K562 (cell line): ENCODE measurements around the gene OR2V2. TPM values are rescaled to one million over a fixed set of nuclear protein-coding genes. Genes with fewer than 3 reads are reported as not detected.

Source experiments
- ATAC-seq: fragments of 200-7000 bp; cut with Tn5 transposase; 3 replicates; pipeline ENCODE4 v1.9.1; 2020; ENCODE audit warnings: moderate library complexity
- BruUV-seq: library from RNA; stranded (reverse); fragments of 400-500 nt; replicated peaks from 2 replicates; lab custom pipeline; 2021; lab: Mats Ljungman, UMichigan
- CTCF ChIA-PET: fragments of 300-600 bp; formaldehyde crosslinking; extraction: SDS; loops from one replicate; lab custom pipeline; 2021; ENCODE audit warnings: low intra/inter-chr PET ratio; lab: Yijun Ruan, JAX
- POLR2A ChIA-PET: fragments of 300-600, 350-650 bp; sonication (Branson Sonifier 250); formaldehyde crosslinking; extraction: SDS; loops from one replicate; lab custom pipeline; 2021; ENCODE audit warnings: antibody characterized with exemption, inconsistent platforms; lab: Yijun Ruan, JAX
- DNase-seq, 4 experiments: peaks; one replicate each; pipeline versions ENCODE4 v3.0.0 to v3.0.0-alpha.2; 2011 to 2018; ENCODE audit warnings: low spot score in 3 of 4, mixed read lengths in 3 of 4; ENCODE audit errors: extremely low read depth in 1 of 4
- FAIRE-seq: peaks from 2 replicates; lab custom pipeline; 2011; peaks lifted over from hg19 to GRCh38; lab: Jason Lieb, UNC
- H2AFZ ChIP-seq: 2 replicates; pipeline ENCODE4 v1.6.0; 2011; ENCODE audit warnings: low read depth, low read length, control low read depth, inconsistent platforms
- H3K27ac ChIP-seq: fragments of 200-600 bp; 3 replicates; pipeline ENCODE4 v1.8.0; 2011; ENCODE audit warnings: low read depth, mild to moderate bottlenecking, control low read depth, inconsistent platforms, low read length, moderate library complexity, mixed read lengths; ENCODE audit errors: extremely low read depth
- H3K27me3 ChIP-seq, 2 experiments: fragments of 300-600 bp in 1 of 2; 2 replicates in 1 of 2; 3 replicates in 1 of 2; pipeline versions ENCODE4 v1.6.0 to v1.8.0; 2011; ENCODE audit warnings: inconsistent platforms in 2 of 2, low read length in 2 of 2, mild to moderate bottlenecking in 1 of 2, mixed read lengths in 1 of 2, moderate library complexity in 1 of 2; ENCODE audit not compliant: control insufficient read depth in 2 of 2, insufficient read depth in 2 of 2
- H3K36me3 ChIP-seq: fragments of 300-600 bp; 3 replicates; pipeline ENCODE4 v1.8.0; 2011; ENCODE audit warnings: mild to moderate bottlenecking, low read length, inconsistent platforms; ENCODE audit not compliant: control insufficient read depth, insufficient read depth
- H3K4me1 ChIP-seq, 2 experiments: fragments of 200-600 bp in 1 of 2; replicated peaks in 1 of 2; 2 replicates in 1 of 2; 3 replicates in 1 of 2; pipeline versions ENCODE4 v1.5.1 to v1.8.0; 2011; ENCODE audit warnings: inconsistent platforms in 2 of 2, low read length in 2 of 2, mild to moderate bottlenecking in 1 of 2, mixed read lengths in 1 of 2, moderate library complexity in 1 of 2; ENCODE audit not compliant: control insufficient read depth in 2 of 2, insufficient read depth in 2 of 2
- H3K4me2 ChIP-seq: 2 replicates; pipeline ENCODE4 v1.6.1; 2011; ENCODE audit warnings: low read length, control low read depth, inconsistent platforms, mixed read lengths; ENCODE audit not compliant: insufficient read depth
- H3K4me3 ChIP-seq: fragments of 200-600 bp; sonication (generic), shearing (Covaris generic); 2 replicates; pipeline ENCODE4 v1.5.1; 2016; ENCODE audit warnings: control low read depth, inconsistent platforms
- H3K79me2 ChIP-seq: fragments of 200-600 bp; 3 replicates; pipeline ENCODE4 v1.8.0; 2011; ENCODE audit warnings: low read length, inconsistent platforms; ENCODE audit not compliant: control insufficient read depth, insufficient read depth
- H3K9ac ChIP-seq, 2 experiments: 2 replicates each; pipeline versions ENCODE4 v1.6.0 to v1.6.1; 2011; ENCODE audit warnings: low read depth in 2 of 2, low read length in 2 of 2, control low read depth in 1 of 2, inconsistent platforms in 1 of 2, mild to moderate bottlenecking in 1 of 2, mixed read lengths in 1 of 2; ENCODE audit not compliant: insufficient read depth in 1 of 2
- H3K9me1 ChIP-seq: one replicate; pipeline ENCODE4 v1.6.0; 2011; ENCODE audit warnings: inconsistent platforms, mild to moderate bottlenecking, low read length, moderate library complexity; ENCODE audit not compliant: control insufficient read depth, insufficient read depth
- H3K9me3 ChIP-seq: replicated peaks from 2 replicates; pipeline ENCODE4 v1.5.1; 2011; ENCODE audit warnings: low read depth, low read length, inconsistent platforms; ENCODE audit not compliant: control insufficient read depth, insufficient read depth
- H4K20me1 ChIP-seq: replicated peaks from 2 replicates; pipeline ENCODE4 v1.6.1; 2011; ENCODE audit warnings: low read length, inconsistent platforms, mixed read lengths; ENCODE audit not compliant: control insufficient read depth, insufficient read depth
- AFF1 ChIP-seq, 2 experiments: fragments of 450-650 bp; IDR thresholded peaks; 2 replicates each; pipeline ENCODE4 v1.6.1; 2018; ENCODE audit warnings: mild to moderate bottlenecking in 2 of 2, low read depth in 1 of 2; ENCODE audit not compliant: partially characterized antibody in 2 of 2
- HIVEP1 ChIP-seq: fragments of 250-450 bp; sonication (Bioruptor Pico); IDR thresholded peaks from 2 replicates; pipeline ENCODE4 v1.4.0; 2020; ENCODE audit warnings: mild to moderate bottlenecking
- KAT7 ChIP-seq: sonication (generic); formaldehyde crosslinking; IDR thresholded peaks from 2 replicates; pipeline ENCODE4 v1.8.0; 2022; ENCODE audit warnings: missing genetic modification reagents, mild to moderate bottlenecking, borderline replicate concordance
- KDM4B ChIP-seq, 2 experiments: fragments of 450-650 bp in 1 of 2; sonication (generic) in 1 of 2; IDR thresholded peaks; 2 replicates each; pipeline ENCODE4 v1.6.1; 2016 to 2017; ENCODE audit warnings: borderline replicate concordance in 2 of 2, antibody characterized with exemption in 1 of 2, low read depth in 1 of 2, mild to moderate bottlenecking in 1 of 2
- NR1H2 ChIP-seq: sonication (generic); formaldehyde crosslinking; IDR thresholded peaks from 2 replicates; pipeline ENCODE4 v1.4.0; 2020; ENCODE audit warnings: mild to moderate bottlenecking, missing genetic modification reagents
- RBFOX2 ChIP-seq: fragments of 200-400 bp; formaldehyde crosslinking; IDR thresholded peaks from 2 replicates; pipeline ENCODE4 v1.6.1; 2017; ENCODE audit warnings: low read depth, mild to moderate bottlenecking, low read length, moderate library complexity
- ZBTB40 ChIP-seq, 2 experiments: fragments of 450-650 bp in 1 of 2; sonication (generic) in 1 of 2; formaldehyde crosslinking in 1 of 2; IDR thresholded peaks; 2 replicates each; pipeline versions ENCODE4 v1.7.1 to v1.9.0; 2016 to 2022; ENCODE audit warnings: inconsistent platforms in 1 of 2, mild to moderate bottlenecking in 1 of 2, missing genetic modification reagents in 1 of 2
- ZNF143 ChIP-seq: sonication (generic); formaldehyde crosslinking; IDR thresholded peaks from 2 replicates; pipeline ENCODE4 v1.9.0; 2022; ENCODE audit warnings: mild to moderate bottlenecking, missing genetic modification reagents
- WGBS: fragments of 100-300 bp; shearing (Covaris generic); methylation state at CpG from one replicate; pipeline ENCODE4 v1.1.6; 2016; ENCODE audit warnings: low coverage, mixed read lengths; ENCODE audit not compliant: insufficient coverage; ENCODE audit errors: missing lambda C conversion rate; 5-methylcytosine and 5-hydroxymethylcytosine counted together
- in situ Hi-C: fragments of 300-500 bp; cut with MboI; formaldehyde crosslinking; loops from 4 replicates; pipeline ENCODE4 v1.15.0; 2018; ENCODE audit warnings: inconsistent platforms, mixed read lengths
- intact Hi-C: fragments of 100-400 bp; cut with micrococcal nuclease; formaldehyde crosslinking; loops from 2 replicates; pipeline ENCODE4 v1.14.2; 2022
- polyA plus RNA-seq, 8 experiments: library from polyadenylated mRNA; depleted of rRNA in 4 of 8; stranded (reverse) in 5 of 8; unstranded in 3 of 8; fragments of >200 nt; fragmentation: Nextera tagmentation in 2 of 8; fragmentation: Illumina TruSeq in 1 of 8; extraction: Ambion mirVana in 2 of 8; extraction: Trizol in 1 of 8; gene quantifications; 2 replicates each; pipeline versions ENCODE4 v1.2.1 to v1.2.3, GENCODE V29; 2011 to 2014; ENCODE audit warnings: inconsistent platforms in 1 of 8, missing spikeins in 1 of 8
- total RNA-seq, 7 experiments: library from RNA; depleted of rRNA in 6 of 7; stranded (reverse); fragments of >200 nt in 6 of 7; fragmentation: Illumina TruSeq in 2 of 7; extraction: Trizol in 2 of 7; gene quantifications; 2 replicates each; pipeline versions ENCODE4 v1.2.1 to v1.2.3, GENCODE V29; 2011 to 2021; ENCODE audit warnings: low replicate concordance in 1 of 7

The OR2V2 gene
- total and polyA plus RNA-seq, 9 of the 15 experiments (the other 6 are each of a cell fraction or from before 2014, with no cell fraction given) = 0.01 TPM; not detected in 8

- H3K9me1 ChIP-seq = no peaks in the 10 kb centered on the region
- H3K4me1 ChIP-seq = peaks cover 30 to 49% of the 10 kb centered on the region in 2 experiments; a peak in 4 of 5 replicates
- peaks cover 1% of the 10 kb centered on the region; the same call in 2 of the 3 replicates for H3K79me2 ChIP-seq
- BruUV-seq = no TSS peak
- H3K4me2 ChIP-seq = no peak overlapping the region
- H3K27me3 ChIP-seq = no peaks in the 10 kb centered on the region
- H3K36me3 ChIP-seq = no peaks in the 10 kb centered on the region; the same call in 2 of the 3 replicates
- intact Hi-C loops (no loop called here), in situ Hi-C loops (no loop called here)
- WGBS = 65% methylated on average over 12 of the region's 12 CpGs
- POLR2A ChIA-PET = interaction anchor here (0.7 to 2.1 kb wide), 3 partner anchors 9 to 58 kb away, joined by 3 to 7 read pairs (median 4); no protein-coding TSS in a partner anchor
- no peak overlapping the region for H3K27ac ChIP-seq
- H3K4me3 ChIP-seq = no peak overlapping the region
- H3K9me3 ChIP-seq = no peaks in the 10 kb centered on the region
- no peaks in the 10 kb centered on the region for H4K20me1 ChIP-seq
- no peak overlapping the region for H2AFZ ChIP-seq
- no peak overlapping the region for H3K9ac ChIP-seq
- DNase-seq (no peak), ATAC-seq (no peak), FAIRE-seq (no peak)
- CTCF ChIA-PET = no interaction called here
- TF ChIP-seq NR1H2 (CRISPR knock-in tag) = no peak
- no peak for TF ChIP-seq HIVEP1 (CRISPR knock-in tag)
- no peak for TF ChIP-seq KDM4B (IDR thresholded peaks at IDR 0.05; ENCODE audit: borderline replicate concordance in 2 of 2, low read depth in 1 of 2)
- TF ChIP-seq AFF1 (IDR thresholded peaks at IDR 0.05; ENCODE audit: low read depth in 1 of 2, partially characterized antibody in 2 of 2) = no peak
- TF ChIP-seq KAT7 (CRISPR knock-in tag) = no peak
- no peak for TF ChIP-seq ZNF143 (CRISPR knock-in tag)
- TF ChIP-seq ZBTB40 (IDR thresholded peaks at IDR 0.05) = no peak
- no peak for TF ChIP-seq ZBTB40 (CRISPR knock-in tag; IDR thresholded peaks at IDR 0.05)
- TF ChIP-seq RBFOX2 = no peak
These were observed 50.8 kb downstream of the OR2V2 start for GRCh38 chr5:181198106-181198685.
